Kidney tubule cell (primary cell): ENCODE measurements around the gene LETMD1.
"Not testable (repeated sequence)": the region's sequence is repeated elsewhere in the genome, so short reads cannot be mapped to it uniquely, and the experiment has no call there.

ENCODE experiments used
- DNase-seq: peaks from one replicate; pipeline ENCODE4 v3.0.0-alpha.2; 2018; ENCODE audit warnings: low spot score

Gene LETMD1, protein sequence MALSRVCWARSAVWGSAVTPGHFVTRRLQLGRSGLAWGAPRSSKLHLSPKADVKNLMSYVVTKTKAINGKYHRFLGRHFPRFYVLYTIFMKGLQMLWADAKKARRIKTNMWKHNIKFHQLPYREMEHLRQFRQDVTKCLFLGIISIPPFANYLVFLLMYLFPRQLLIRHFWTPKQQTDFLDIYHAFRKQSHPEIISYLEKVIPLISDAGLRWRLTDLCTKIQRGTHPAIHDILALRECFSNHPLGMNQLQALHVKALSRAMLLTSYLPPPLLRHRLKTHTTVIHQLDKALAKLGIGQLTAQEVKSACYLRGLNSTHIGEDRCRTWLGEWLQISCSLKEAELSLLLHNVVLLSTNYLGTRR

DNA sequence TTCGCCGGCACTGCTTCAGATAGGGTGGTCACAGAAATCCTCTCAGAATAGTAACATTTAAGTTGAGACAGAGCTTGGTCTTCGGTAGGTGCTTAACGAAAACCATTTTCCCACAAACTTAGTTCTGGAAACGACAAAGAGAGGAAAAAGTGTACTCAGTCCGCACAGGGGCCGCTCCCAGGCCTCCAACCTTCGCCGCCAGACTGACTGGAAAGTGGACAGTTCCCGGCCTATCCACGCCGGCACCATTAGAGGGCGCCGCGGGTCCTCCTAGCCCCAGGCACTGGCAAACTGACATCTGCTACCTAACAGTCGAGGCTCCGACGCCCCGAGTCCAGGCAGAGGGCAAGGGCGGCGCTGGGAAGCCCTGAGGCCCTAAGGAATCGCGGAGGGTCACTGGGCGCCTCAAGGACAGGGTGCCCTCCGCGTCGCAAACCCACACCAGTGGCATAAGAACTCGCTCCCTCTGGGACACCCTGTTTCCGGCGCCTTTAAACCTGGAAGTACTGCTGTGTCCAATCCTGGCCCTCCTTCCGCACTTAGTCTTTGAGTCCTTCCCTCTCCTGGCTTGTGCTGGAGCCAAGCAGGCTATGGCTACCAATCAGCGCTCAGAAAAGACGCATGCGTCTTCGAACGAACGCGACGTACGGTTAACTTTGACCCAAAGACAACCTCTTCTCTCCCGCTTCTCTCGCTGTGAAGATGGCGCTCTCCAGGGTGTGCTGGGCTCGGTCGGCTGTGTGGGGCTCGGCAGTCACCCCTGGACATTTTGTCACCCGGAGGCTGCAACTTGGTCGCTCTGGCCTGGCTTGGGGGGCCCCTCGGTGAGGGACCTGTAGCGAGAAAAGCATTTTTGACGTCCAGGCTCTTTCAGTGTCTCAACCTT lies at the start of gene LETMD1:
TSS of gene LETMD1 (plus strand) at position 673 of the 886 bp plus-strand sequence. CDS start at position 703, 30 bp downstream.
- peak; percentile 98 for DNase-seq

DNA sequence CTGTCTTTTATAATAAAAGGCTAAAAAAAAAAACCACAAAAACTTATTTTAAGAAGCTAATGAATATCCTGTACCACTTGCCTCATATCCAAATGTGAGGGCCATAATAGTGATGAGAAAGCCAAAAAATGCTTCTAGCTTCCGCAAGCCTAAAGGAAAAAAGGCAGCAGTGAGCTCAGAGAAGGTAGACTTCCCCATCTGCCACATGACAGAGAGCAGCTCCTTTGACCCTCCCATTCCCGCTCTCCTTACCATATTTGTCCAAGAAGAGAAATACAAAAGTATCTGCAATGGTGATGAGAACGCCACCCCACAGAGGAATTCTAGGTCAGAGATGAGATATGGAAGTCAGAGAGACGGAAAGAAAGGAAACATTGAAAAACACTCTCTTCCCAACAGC lies 49.0 kb upstream of the LETMD1 start:
- no peak for DNase-seq

DNA sequence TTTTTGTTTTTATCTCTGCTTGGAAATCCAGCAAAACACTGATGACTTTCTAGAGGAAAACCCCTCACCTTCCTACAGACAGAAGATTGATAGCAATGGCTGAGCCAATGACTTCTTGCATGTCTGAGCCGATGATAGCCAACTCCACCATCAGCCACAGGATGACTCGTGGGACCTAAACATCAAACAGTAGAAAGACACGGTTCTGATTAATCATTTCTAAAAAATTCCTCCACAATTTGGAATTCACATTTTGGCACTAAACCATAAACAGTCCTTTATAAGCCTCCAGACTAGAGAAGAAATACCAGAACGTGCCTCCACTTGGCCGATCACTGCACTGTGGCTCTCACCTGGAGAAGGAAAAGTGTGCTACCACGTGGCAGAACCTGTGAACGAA lies 47.9 kb upstream of the LETMD1 start:
- peak; percentile 80 for DNase-seq

DNA sequence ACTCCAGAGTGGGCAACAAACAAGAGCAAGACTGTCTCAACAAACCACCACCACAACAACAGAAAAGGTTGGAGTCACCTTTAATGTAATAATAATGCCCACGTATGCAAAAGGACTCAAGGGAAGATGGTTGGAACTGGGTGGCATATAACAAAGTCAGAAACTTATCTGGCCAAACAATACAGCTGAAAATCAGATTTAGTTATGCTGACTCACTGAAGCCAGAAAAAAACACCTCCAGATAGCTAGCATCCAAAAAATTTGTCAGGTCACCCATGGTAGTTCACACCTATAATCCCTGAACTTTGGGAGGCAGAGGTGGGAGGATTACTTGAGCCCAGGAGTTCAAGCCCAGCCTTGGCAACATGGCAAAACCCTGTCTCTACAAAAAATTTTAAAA lies 46.3 kb upstream of the LETMD1 start:
- no peak for DNase-seq

DNA sequence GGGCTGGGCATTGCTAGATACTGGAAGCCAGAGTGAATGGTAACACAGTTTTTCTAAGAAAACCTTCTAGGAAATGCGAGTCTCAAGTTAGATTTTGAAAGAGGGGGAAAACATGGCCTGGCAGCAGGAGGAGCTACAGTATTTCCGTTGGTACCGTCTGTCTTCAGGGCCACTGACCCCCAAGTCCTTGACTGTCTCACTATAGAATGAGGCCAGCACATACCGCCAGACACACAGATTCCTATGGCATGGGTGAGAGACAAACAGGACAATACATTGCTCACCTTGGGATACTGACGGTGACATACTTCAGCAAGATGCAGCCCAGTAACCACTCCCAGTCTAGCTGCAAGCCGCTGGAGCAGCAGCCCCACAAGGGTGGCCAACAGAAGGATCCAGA lies 43.6 kb upstream of the LETMD1 start:
- DNase-seq = no peak

DNA sequence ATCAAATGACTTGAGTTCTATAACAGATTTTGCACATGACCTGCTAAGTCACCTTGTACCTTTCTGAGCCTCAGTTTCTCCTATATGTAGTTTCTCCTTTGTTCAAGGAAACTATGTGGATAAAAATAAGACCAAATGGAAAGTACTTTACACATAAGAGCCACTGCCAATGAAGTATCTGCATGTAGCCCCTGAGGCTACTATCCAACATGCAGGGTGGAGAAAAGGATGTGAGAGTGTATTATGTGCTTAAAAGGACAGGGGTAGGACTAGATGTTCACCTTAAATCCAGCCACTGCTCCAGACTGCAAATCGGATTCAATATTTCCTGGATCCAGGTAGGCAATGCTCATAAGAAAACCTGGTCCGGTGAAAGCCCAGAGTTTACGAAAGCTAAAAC lies 43.1 kb upstream of the LETMD1 start:
- no peak for DNase-seq

DNA sequence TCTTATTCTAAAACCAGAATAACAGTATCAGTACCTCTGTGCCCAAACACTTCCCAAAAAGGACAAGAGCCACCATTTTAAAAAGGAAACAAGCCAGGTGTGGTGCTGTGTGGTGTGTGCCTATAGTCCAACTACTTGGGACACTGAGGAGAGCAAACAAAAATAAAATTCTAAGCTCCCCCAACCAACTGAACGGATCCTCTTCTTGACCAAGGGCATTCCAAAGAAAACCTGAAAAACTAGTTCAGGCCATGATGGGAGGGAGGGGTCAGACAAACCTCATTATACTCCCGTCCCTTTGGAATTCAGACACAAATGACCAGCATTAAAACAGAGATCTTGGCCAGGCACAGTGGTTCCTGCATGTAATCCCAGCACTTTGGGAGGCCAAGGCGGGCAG lies 42.5 kb upstream of the LETMD1 start:
- peak; percentile 30 for DNase-seq

DNA sequence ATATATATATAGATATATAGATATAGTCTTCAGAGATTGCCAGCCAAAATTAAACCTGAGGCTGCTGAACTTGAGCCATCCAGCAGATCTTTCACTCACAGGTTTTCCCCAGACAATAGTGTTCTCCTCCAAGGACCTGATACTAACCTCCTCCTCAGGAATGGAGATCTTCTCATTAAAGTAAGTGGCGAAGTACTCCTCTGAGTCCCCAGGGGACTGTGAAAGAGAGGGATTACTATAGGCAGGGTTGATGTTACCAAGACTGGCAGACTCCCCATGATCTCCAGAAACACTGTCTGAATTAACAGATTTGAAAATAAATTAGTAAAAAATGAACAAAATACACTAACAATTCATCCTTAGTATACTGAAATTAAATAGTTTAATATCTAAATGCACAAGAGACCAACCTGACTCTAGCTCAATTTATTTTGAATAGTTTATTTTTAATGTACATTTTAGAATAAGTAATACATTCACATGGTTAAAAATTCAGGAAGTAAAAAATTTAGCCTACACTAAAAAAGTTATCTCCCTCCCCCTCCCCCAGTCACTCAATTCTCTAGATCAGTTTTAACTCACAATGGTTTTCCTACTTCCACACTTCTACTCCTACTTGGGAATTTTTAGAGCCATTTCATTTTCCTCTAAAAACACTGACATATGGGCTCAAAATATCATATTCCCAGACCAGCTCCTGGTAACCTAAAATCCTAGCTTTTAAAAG lies 39.6 kb upstream of the LETMD1 start:
- no peak for DNase-seq

DNA sequence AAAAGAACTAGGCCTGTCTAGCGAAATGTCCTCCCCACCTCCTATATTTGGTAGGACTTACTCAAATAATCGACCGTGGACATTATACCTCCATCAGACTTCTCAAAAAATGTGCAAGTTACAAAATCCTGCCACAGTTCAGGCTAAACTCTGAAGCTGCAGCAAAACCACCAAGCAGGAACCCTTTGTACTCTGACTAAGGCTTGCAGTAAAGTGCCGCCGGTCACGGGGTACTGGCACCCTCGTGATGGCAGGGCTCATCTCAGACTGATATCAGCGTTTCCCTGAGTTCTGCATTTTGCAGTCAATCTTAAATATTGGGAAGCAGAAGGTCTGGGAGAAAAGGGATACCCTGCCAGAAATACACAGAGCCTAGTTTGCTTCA lies 39.1 kb upstream of the LETMD1 start:
- DNase-seq = peak; percentile 66

DNA sequence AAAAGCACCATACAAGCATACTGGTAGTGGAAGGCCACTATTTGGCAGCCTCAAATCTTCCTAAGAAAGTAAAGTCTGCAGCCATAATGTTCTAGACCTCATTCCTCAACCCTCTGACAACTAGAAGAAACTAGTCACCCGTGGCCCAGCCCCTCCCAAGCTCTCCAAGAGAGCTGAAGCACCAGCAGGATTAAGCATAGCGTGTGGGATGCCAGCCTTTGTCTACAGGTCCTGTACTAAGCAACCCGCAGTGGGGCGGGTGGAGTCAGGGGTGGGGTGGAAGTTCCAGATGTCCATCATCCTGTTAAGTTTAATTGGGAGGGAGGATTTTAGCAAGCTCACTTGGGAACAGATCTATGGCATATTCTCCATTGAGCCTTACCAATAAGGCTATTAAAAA lies 36.2 kb upstream of the LETMD1 start:
- peak; percentile 67 for DNase-seq

DNA sequence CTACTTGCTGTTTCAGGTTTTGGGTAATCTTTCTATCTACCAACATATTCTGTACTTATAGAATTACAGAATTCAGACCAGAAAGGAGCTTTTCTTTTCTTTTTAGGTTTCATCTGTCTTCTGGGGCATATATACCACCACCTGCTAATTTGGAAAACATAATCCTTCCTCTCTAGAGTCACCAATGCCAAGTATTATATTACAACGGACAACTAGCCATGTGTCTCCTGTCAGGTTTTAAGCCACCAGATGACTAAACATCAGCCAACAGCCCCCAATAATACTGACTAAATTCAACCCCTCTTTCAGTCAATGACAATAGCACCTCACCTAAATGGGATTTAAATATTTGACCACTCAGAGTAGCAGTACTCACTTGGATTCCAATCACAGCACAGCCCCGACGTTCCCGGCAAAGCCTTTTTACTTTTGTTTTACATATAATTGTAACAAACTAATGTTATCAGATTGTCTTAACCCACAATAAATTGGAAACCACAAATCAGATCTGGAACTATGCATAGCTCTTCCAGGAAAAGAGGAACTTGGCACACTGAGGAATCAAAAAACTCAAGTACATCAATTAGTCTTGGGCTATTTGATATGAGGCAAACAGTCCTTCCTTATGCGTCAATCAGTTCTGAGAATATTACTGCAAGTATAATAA lies 35.4 kb upstream of the LETMD1 start:
- DNase-seq = no peak

DNA sequence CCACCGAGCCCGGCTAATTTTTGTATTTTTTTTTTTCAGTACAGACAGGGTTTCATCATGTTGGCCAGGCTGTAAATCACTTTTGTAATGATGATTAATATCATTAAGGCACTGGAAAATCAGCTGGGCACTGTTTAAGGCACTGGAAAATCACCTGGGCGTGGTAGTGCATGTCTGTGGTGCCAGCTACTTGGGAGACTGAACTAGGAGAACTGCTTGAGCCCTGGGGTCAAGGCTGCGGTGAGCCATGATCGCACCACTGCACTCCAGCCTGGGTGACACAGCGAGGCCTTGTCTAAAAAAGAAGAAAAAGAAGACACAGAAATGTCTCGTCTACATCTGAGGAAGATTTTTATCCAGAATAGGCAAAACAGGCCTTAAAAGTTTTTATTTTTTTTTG lies 34.7 kb upstream of the LETMD1 start:
- peak; percentile 83 for DNase-seq

DNA sequence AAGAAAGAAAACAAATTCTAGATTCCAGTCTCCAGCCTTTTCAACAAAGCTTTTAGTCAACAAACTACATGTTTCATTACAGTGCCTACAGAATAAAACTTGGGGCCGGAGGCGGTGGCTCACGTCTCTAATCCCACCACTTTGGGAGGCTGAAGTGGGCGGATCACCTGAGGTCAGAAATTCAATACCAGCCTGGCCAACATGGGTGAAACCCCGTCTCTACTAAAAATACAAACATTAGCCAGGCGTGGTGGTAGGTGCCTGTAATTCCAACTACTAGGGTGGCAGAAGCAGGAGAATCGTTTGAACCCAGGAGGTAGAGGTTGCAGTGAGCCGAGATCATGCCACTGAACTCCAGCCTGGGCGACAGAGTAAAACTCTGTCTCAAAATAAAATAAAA lies 33.7 kb upstream of the LETMD1 start:
- DNase-seq = not testable (repeated sequence)

DNA sequence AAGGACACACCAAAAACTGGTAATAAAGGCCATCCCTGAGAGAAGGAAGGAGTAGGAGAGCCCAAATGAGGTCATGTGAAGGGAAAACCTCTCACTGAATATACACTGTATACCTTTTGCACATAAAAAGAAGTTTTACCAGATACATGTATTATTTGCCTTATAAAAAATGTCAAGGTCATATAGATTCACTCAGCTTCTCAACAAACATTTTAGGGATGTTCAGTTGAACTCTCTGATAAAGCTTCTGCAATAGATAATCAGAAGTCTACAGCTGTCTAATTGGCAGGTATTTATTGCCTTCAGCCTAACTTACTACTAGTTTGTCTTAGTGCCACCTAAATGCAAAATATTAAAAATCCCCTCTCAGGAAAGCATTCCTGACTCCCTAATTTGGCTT lies 30.7 kb upstream of the LETMD1 start:
- DNase-seq = no peak

DNA sequence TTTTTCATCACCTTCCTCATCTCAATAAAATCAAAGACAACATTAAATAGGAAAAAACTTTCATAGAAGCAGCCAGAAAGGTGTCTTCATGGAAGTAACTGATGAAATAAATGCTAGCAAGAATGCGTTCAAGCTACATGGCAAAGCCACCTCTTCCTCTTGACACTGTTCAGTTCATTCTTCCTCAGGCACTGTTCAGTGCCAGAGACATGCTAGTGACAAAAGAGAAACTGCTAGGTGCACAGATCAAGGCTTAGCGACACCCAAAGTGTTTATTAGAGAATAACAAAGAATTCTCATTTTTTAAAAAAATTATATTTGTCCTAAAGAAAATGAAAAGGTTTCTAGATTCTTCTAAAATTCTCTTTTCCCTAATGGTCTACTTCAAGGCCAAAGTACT lies 29.2 kb upstream of the LETMD1 start:
- DNase-seq = no peak

DNA sequence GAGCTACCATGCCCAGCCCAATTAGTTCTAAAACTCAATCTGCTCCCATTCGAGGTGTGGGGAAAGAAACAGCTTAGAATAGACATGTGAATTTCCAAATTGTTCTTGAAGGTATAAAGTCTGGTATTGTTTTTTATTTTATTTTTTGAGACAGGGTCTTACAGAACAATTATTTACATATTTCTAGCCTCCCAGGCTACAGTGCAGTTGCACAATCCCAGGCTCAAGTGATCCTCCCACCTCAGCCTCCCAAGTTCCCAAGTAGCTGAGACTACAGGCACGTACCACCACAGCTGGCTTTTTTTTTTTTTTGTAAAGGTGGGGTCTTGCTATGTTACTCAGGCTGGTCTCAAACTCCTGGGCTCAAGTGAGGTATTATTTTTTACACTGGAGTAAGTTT lies 28.2 kb upstream of the LETMD1 start:
- DNase-seq = no peak

DNA sequence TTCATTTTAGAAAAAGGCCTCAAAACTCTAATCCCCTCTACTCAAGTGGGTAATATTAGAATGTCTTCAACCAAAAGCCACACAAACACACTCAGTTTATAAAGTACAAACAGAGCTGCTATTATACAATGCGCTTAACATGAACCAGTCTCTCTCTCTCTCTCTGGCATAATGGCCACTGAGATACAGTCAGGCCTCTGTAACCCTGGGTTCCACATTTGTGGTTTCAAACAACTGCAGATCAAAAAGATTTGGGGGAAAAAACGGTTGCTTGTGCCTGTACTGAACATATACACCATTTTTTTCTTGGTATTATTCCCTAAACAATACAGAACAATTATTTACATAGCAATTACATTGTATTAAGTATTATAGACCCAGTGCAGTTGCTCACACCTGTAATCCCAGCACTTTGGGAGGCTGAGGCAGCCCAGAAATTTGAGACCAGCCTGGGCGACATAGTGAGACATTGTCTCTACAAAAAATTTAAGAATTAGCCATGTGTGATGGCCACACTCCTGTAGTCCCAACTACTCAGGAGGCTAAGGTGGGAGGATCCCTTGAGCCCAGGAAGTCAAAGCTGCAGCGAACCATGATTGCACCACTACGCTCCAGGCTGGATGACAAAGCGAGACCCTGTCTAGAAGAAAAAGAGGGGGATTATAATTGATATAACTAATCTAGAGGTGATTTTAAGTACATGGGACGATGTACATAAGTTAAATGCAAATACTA lies 27.5 kb upstream of the LETMD1 start:
- no peak for DNase-seq

DNA sequence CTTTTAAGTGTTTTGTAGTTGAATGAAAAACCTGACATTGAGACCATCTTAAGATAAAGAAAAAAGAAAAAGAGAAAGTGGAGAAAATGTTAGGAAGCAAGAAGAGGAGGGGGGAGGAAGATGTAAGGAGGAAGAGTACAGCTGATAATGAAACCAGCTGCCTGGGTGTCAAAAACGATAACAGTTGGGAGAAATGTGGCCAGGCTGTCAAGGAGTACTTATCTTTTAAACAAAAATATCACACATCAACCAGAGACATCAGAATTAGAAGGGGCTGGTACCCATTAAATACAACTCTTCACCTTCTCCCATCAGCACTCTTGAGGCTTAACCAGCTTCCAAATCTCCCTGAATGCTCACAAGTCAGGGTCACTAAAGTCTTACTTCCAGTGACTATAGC lies 26.4 kb upstream of the LETMD1 start:
- DNase-seq = no peak

DNA sequence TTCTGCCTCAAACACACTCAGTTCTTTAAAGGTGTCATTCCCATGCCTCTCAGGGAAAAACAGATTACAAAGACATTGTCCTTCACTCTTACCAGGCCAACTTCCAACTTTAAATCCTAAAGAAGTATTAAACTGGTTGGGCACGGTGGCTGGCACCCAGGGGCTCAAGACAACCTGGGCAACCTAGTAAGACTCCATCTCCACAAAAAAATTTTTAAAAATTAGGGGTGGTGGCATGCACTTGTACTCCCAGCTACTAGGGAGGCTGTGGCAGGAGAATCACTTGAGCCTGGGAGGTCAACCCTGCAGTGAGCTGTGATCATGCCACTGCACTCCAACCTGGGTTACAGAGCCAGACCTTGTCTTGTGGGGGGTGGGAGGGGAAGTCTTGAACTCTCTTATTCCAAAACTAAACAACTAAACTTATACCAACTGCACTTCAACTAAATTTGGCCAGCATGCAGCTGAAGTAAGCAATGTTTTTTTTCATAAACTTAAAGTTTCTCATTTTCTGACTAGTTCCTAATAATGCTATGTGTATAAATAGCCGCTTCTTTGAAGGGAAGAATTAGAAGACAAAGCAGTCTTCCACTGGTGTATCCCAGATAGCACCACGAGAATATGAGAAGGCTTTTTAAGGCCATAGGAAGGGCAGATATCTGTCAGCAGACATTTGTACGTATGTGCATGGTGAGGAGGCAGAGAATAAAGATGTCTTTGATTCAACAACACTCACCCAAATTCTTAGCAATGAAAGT lies 24.3 kb upstream of the LETMD1 start:
- DNase-seq = no peak

DNA sequence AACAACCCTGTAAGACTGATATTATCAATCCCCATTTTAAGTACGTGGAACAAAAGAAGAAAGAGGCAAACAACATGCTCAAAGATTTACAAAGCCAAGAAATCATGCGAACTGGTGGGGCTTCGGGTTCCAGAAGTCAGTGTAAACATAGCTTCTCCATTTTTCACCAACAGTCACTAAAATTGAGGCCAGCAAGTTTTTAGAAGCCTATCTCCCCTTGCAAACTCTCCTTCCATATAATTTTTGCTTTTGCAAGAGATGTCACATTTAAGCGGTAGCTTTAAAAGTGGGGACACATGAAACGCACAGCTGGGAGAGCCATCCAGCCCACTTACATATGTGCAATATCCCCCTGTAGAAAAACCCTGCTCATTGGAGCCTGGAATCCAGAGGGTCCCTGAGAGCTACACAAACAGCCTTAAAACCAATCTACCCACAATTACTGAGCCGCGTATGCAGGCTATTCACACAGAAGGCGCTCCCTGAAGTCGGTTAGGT lies 22.7 kb upstream of the LETMD1 start:
- DNase-seq = no peak
